AG04450 (cell line): ENCODE measurements around the gene ANO6. TPM values are rescaled to one million over a fixed set of nuclear protein-coding genes. Genes with fewer than 3 reads are reported as not detected.
"Not testable (repeated sequence)": the region's sequence is repeated elsewhere in the genome, so short reads cannot be mapped to it uniquely, and the experiment has no call there.

Experiments
- CTCF ChIA-PET: fragments of 300-600, 350-600 bp; formaldehyde crosslinking; extraction: SDS; loops from one replicate; lab custom pipeline; 2022; ENCODE audit warnings: antibody characterized with exemption, inconsistent platforms; lab: Charles Lee
- POLR2A ChIA-PET: fragments of 350-600 bp; formaldehyde crosslinking; extraction: SDS; loops from one replicate; lab custom pipeline; 2021; ENCODE audit warnings: antibody characterized with exemption, inconsistent platforms; lab: Yijun Ruan, JAX
- DNase-seq: peaks from one replicate; pipeline ENCODE4 v3.0.0-alpha.2; 2011; ENCODE audit warnings: low read depth, low spot score
- H3K27ac ChIP-seq: one replicate; pipeline ENCODE4 v1.5.1; 2012; ENCODE audit warnings: low read depth, low read length, control low read depth
- H3K27me3 ChIP-seq: one replicate; pipeline ENCODE4 v1.6.0; 2012; ENCODE audit warnings: low read length; ENCODE audit not compliant: control insufficient read depth, insufficient read depth
- H3K4me3 ChIP-seq: 2 replicates; pipeline ENCODE4 v1.5.1; 2011; ENCODE audit warnings: mild to moderate bottlenecking, low read depth, low read length, control low read depth
- H3K9me3 ChIP-seq: 2 replicates; pipeline ENCODE4 v1.5.1; 2012; ENCODE audit warnings: low read length; ENCODE audit not compliant: control insufficient read depth, insufficient read depth
- polyA plus RNA-seq: library from polyadenylated mRNA; depleted of rRNA; stranded (reverse); fragments of >200 nt; gene quantifications from 2 replicates; pipeline ENCODE4 v1.2.3, GENCODE V29; 2011
- TF ChIP-seq, protein P1 (sequence below): IDR thresholded peaks from 2 replicates; pipeline ENCODE4 v1.5.1; 2011; ENCODE audit warnings: low read depth, low read length, control low read depth, inconsistent platforms

The ANO6 gene
- polyA plus RNA-seq, 1 experiment: 51.9 TPM

DNA sequence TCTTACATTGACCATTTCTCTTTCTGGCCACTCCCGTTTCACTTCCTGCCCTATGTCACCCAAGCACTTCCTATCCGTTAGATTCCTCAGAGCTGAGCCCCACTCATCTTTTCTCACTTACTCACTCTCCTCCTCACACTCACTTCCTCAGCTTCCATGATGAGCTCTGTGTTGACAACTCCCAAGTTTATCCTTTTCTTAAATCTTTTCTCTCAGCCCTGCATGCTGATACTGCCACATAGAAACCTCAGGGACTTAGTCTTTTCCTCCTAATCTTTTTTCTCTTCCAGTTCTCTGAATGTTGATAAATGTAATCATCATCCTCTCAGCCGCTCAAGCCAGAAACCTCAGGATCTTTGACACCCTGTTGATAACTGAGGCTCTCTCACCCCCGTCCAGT, 99.6 kb downstream of the ANO6 start:
- ChIA-PET CTCF (no interaction called here), POLR2A (no interaction called here)
- TF ChIP-seq, protein P1, sequence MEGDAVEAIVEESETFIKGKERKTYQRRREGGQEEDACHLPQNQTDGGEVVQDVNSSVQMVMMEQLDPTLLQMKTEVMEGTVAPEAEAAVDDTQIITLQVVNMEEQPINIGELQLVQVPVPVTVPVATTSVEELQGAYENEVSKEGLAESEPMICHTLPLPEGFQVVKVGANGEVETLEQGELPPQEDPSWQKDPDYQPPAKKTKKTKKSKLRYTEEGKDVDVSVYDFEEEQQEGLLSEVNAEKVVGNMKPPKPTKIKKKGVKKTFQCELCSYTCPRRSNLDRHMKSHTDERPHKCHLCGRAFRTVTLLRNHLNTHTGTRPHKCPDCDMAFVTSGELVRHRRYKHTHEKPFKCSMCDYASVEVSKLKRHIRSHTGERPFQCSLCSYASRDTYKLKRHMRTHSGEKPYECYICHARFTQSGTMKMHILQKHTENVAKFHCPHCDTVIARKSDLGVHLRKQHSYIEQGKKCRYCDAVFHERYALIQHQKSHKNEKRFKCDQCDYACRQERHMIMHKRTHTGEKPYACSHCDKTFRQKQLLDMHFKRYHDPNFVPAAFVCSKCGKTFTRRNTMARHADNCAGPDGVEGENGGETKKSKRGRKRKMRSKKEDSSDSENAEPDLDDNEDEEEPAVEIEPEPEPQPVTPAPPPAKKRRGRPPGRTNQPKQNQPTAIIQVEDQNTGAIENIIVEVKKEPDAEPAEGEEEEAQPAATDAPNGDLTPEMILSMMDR: no peak
- no peak overlapping the region for H3K27ac ChIP-seq
- H3K4me3 ChIP-seq: no peak overlapping the region
- no peaks in the 10 kb centered on the region for H3K9me3 ChIP-seq
- no peaks in the 10 kb centered on the region for H3K27me3 ChIP-seq
- no peak for DNase-seq

DNA sequence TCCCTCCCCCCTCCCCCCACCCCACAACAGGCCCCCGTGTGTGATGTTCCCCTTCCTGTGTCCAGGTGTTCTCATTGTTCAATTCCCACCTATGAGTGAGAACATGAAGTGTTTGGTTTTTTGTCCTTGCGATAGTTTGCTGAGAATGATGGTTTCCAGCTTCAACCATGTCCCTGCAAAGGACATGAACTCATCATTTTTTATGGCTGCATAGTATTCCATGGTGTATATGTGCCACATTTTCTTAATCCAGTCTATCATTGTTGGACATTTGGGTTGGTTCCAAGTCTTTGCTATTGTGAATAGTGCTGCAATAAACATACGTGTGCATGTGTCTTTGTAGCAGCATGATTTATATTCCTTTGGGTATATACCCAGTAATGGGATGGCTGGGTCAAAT, 101.4 kb downstream of the ANO6 start:
- H3K27ac ChIP-seq, POLR2A ChIA-PET, DNase-seq, H3K9me3 ChIP-seq, H3K4me3 ChIP-seq, H3K27me3 ChIP-seq, CTCF ChIA-PET: not testable (repeated sequence)

DNA sequence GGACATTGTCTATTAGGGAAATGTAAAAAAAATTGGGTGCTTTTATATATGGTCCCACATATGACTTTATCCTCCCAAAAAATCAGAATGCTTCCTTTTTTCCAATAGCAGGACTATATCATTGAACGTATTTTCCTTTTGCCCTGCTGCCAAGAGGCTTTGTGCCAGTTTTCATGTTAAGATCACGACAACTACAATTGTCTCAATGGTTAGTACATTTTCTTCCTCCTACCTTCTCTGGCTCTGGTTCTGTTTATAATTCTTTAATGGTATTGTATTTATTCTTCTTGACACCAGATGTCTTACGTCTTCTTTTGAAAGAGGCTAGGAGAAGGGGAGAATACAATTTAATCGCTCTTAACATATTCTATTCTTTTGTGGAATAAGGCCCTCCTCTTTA, 106.9 kb downstream of the ANO6 start:
- H3K9me3 ChIP-seq: no peaks in the 10 kb centered on the region
- no peak for DNase-seq
- POLR2A ChIA-PET: no interaction called here
- no peaks in the 10 kb centered on the region for H3K27me3 ChIP-seq
- H3K27ac ChIP-seq: no peak overlapping the region
- no peak overlapping the region for H3K4me3 ChIP-seq
- CTCF ChIA-PET: interaction anchor here (1.2 kb wide), 1 partner anchor 491 kb away, joined by 3 read pairs; no protein-coding TSS in a partner anchor
- TF ChIP-seq, protein P1: no peak

DNA sequence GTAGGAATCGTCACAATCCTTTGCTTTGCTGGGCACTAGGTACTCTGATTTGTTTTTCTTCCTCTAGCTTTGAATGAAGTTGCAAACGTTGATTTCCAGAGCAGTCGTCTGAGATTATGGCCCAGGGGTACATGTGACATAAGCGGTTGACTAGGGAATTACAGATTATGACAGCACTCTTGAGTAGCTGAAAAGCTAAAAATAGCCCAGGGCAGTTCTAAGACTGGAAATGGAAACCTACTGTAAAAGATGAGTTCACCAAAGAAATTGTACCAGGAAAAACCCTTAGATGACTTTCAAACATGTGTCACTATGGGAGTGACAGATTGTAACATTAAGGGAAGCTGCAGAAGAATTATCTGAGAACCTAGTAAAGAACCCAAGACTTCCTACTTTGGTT, 108.5 kb downstream of the ANO6 start:
- POLR2A ChIA-PET: interaction anchor here (0.5 kb wide), 1 partner anchor 1850 kb away, joined by 4 read pairs; no protein-coding TSS in a partner anchor
- TF ChIP-seq, protein P1: no peak
- H3K27ac ChIP-seq: no peak overlapping the region
- H3K4me3 ChIP-seq: no peak overlapping the region
- no peak for DNase-seq
- H3K27me3 ChIP-seq: no peaks in the 10 kb centered on the region
- no peaks in the 10 kb centered on the region for H3K9me3 ChIP-seq
- CTCF ChIA-PET: interaction anchor here (0.9 to 1.4 kb wide), 3 partner anchors 55 to 153 kb away, joined by 3 to 5 read pairs (median 3); no protein-coding TSS in a partner anchor

DNA sequence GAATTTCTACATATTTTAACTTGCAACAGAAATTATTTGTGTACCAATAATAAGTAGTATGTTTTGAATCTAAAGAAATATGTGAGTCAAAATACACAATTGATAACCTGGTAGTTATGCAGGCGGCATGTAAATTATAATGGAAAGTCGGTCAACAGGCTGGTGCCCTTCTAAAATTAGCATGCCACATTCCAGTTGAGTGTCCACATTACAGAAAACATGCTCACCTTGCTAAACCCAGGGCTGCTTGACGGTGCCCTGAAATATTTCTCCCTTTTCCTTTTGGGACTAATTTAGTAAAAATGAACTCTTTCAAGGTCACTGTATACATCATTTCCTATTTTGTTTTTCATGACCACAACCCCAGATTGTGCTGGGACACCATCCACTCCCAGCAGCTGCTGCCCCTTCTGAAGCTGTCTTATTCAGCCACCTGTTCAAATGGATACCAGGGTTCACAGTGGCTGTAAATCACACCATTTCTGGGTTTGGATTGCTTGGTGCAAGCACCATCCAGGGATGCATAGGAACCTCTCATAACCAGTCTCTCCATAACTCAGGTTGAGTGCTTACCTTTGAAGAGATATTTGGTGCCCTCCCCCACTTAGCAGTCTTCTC, 110.6 kb downstream of the ANO6 start:
- no peaks in the 10 kb centered on the region for H3K27me3 ChIP-seq
- H3K27ac ChIP-seq: no peak overlapping the region
- no peak for DNase-seq
- H3K4me3 ChIP-seq: no peak overlapping the region
- TF ChIP-seq, protein P1: no peak
- H3K9me3 ChIP-seq: no peaks in the 10 kb centered on the region
- ChIA-PET POLR2A (no interaction called here), CTCF (no interaction called here)
